Measurements from ENCODE around the gene MAST4.

MAST4 gene

GRCh38 chr5:67156976-67157583 lies 560.9 kb downstream of the MAST4 start:
- no peak overlapping the region for H3K4me2 ChIP-seq (ENCODE audit: low read length)
- peaks cover 17% of the 10 kb centered on the region for H3K4me1 ChIP-seq (ENCODE audit: control insufficient read depth, insufficient read depth, low read length)
- H3K9ac ChIP-seq (ENCODE audit: low read depth, low read length), result no peak overlapping the region
- H3K36me3 ChIP-seq (ENCODE audit: insufficient read depth, low read length), result no peaks in the 10 kb centered on the region
- H3K9me3 ChIP-seq (replicated peaks; ENCODE audit: low read length), result no peaks in the 10 kb centered on the region
- no peaks in the 10 kb centered on the region for H3K27me3 ChIP-seq (ENCODE audit: control insufficient read depth, insufficient read depth, low read length)
- no peak overlapping the region for H3K4me3 ChIP-seq (ENCODE audit: low read length)

GRCh38 chr5:67160272-67160671 lies 564.1 kb downstream of the MAST4 start:
- Histone ChIP-seq H3K36me3 (ENCODE audit: insufficient read depth, low read length) (peaks cover 25% of the 10 kb centered on the region), H3K4me2 (ENCODE audit: low read length) (no peak overlapping the region), H3K4me1 (ENCODE audit: control insufficient read depth, insufficient read depth, low read length) (peaks cover 17% of the 10 kb centered on the region), H3K9ac (ENCODE audit: low read depth, low read length) (no peak overlapping the region), H3K4me3 (ENCODE audit: low read length) (no peak overlapping the region), H3K9me3 (replicated peaks; ENCODE audit: low read length) (no peaks in the 10 kb centered on the region), H3K27me3 (ENCODE audit: control insufficient read depth, insufficient read depth, low read length) (no peaks in the 10 kb centered on the region)

GRCh38 chr5:67160985-67161384 lies 564.8 kb downstream of the MAST4 start:
- Histone ChIP-seq H3K4me3 (ENCODE audit: low read length) (no peak overlapping the region), H3K9me3 (replicated peaks; ENCODE audit: low read length) (no peaks in the 10 kb centered on the region), H3K9ac (ENCODE audit: low read depth, low read length) (no peak overlapping the region), H3K4me2 (ENCODE audit: low read length) (no peak overlapping the region), H3K27me3 (ENCODE audit: control insufficient read depth, insufficient read depth, low read length) (no peaks in the 10 kb centered on the region), H3K4me1 (ENCODE audit: control insufficient read depth, insufficient read depth, low read length) (peaks cover 20% of the 10 kb centered on the region), H3K36me3 (ENCODE audit: insufficient read depth, low read length) (peaks cover 26% of the 10 kb centered on the region)

GRCh38 chr5:67161767-67162166 lies 565.6 kb downstream of the MAST4 start:
- H3K4me2 ChIP-seq (ENCODE audit: low read length), result no peak overlapping the region
- no peak overlapping the region for H3K9ac ChIP-seq (ENCODE audit: low read depth, low read length)
- peaks cover 26% of the 10 kb centered on the region for H3K36me3 ChIP-seq (ENCODE audit: insufficient read depth, low read length)
- no peaks in the 10 kb centered on the region for H3K27me3 ChIP-seq (ENCODE audit: control insufficient read depth, insufficient read depth, low read length)
- H3K9me3 ChIP-seq (replicated peaks; ENCODE audit: low read length), result no peaks in the 10 kb centered on the region
- H3K4me3 ChIP-seq (ENCODE audit: low read length), result no peak overlapping the region
- H3K4me1 ChIP-seq (ENCODE audit: control insufficient read depth, insufficient read depth, low read length), result peaks cover 26% of the 10 kb centered on the region

- Histone ChIP-seq H3K4me2 (ENCODE audit: low read length) (no peak overlapping the region), H3K4me1 (ENCODE audit: control insufficient read depth, insufficient read depth, low read length) (peaks cover 26% of the 10 kb centered on the region), H3K27me3 (ENCODE audit: control insufficient read depth, insufficient read depth, low read length) (no peaks in the 10 kb centered on the region), H3K9me3 (replicated peaks; ENCODE audit: low read length) (no peaks in the 10 kb centered on the region), H3K4me3 (ENCODE audit: low read length) (no peak overlapping the region), H3K9ac (ENCODE audit: low read depth, low read length) (no peak overlapping the region), H3K36me3 (ENCODE audit: insufficient read depth, low read length) (peaks cover 26% of the 10 kb centered on the region)
Measured at GRCh38 chr5:67163231-67163756, 567.1 kb downstream of the MAST4 start.

- Histone ChIP-seq H3K27me3 (ENCODE audit: control insufficient read depth, insufficient read depth, low read length) (no peaks in the 10 kb centered on the region), H3K9me3 (replicated peaks; ENCODE audit: low read length) (no peaks in the 10 kb centered on the region), H3K9ac (ENCODE audit: low read depth, low read length) (no peak overlapping the region), H3K4me1 (ENCODE audit: control insufficient read depth, insufficient read depth, low read length) (peaks cover 26% of the 10 kb centered on the region), H3K36me3 (ENCODE audit: insufficient read depth, low read length) (peaks cover 26% of the 10 kb centered on the region), H3K4me3 (ENCODE audit: low read length) (no peak overlapping the region), H3K4me2 (ENCODE audit: low read length) (no peak overlapping the region)
Measured at GRCh38 chr5:67163863-67164595, 567.8 kb downstream of the MAST4 start.

- peaks cover 26% of the 10 kb centered on the region for H3K36me3 ChIP-seq (ENCODE audit: insufficient read depth, low read length)
- H3K9ac ChIP-seq (ENCODE audit: low read depth, low read length), result no peak overlapping the region
- no peaks in the 10 kb centered on the region for H3K27me3 ChIP-seq (ENCODE audit: control insufficient read depth, insufficient read depth, low read length)
- H3K4me1 ChIP-seq (ENCODE audit: control insufficient read depth, insufficient read depth, low read length), result peaks cover 28% of the 10 kb centered on the region
- no peak overlapping the region for H3K4me2 ChIP-seq (ENCODE audit: low read length)
- no peaks in the 10 kb centered on the region for H3K9me3 ChIP-seq (replicated peaks; ENCODE audit: low read length)
- H3K4me3 ChIP-seq (ENCODE audit: low read length), result no peak overlapping the region
Measured at GRCh38 chr5:67164856-67165525, 568.8 kb downstream of the MAST4 start.

GRCh38 chr5:67165526-67166459 lies 569.6 kb downstream of the MAST4 start:
- Histone ChIP-seq H3K4me3 (ENCODE audit: low read length) (no peak overlapping the region), H3K4me1 (ENCODE audit: control insufficient read depth, insufficient read depth, low read length) (peaks cover 20% of the 10 kb centered on the region), H3K9me3 (replicated peaks; ENCODE audit: low read length) (no peaks in the 10 kb centered on the region), H3K4me2 (ENCODE audit: low read length) (peak overlapping the region; percentile 66), H3K36me3 (ENCODE audit: insufficient read depth, low read length) (peaks cover 26% of the 10 kb centered on the region), H3K9ac (ENCODE audit: low read depth, low read length) (peak overlapping the region; percentile 72), H3K27me3 (ENCODE audit: control insufficient read depth, insufficient read depth, low read length) (no peaks in the 10 kb centered on the region)

GRCh38 chr5:67166460-67167285 lies 570.5 kb downstream of the MAST4 start:
- Histone ChIP-seq H3K4me3 (ENCODE audit: low read length) (no peak overlapping the region), H3K27me3 (ENCODE audit: control insufficient read depth, insufficient read depth, low read length) (no peaks in the 10 kb centered on the region), H3K4me1 (ENCODE audit: control insufficient read depth, insufficient read depth, low read length) (peaks cover 14% of the 10 kb centered on the region), H3K9ac (ENCODE audit: low read depth, low read length) (peak overlapping the region; percentile 72), H3K9me3 (replicated peaks; ENCODE audit: low read length) (no peaks in the 10 kb centered on the region), H3K4me2 (ENCODE audit: low read length) (peak overlapping the region; percentile 66), H3K36me3 (ENCODE audit: insufficient read depth, low read length) (peaks cover 26% of the 10 kb centered on the region)

GRCh38 chr5:67168069-67168468 lies 571.9 kb downstream of the MAST4 start:
- Histone ChIP-seq H3K9ac (ENCODE audit: low read depth, low read length) (no peak overlapping the region), H3K4me3 (ENCODE audit: low read length) (no peak overlapping the region), H3K36me3 (ENCODE audit: insufficient read depth, low read length) (peaks cover 21% of the 10 kb centered on the region), H3K27me3 (ENCODE audit: control insufficient read depth, insufficient read depth, low read length) (no peaks in the 10 kb centered on the region), H3K4me1 (ENCODE audit: control insufficient read depth, insufficient read depth, low read length) (peaks cover 14% of the 10 kb centered on the region), H3K4me2 (ENCODE audit: low read length) (no peak overlapping the region), H3K9me3 (replicated peaks; ENCODE audit: low read length) (no peaks in the 10 kb centered on the region)
